ENCODE data around the gene TAF9. TPM values are rescaled to one million over a fixed set of nuclear protein-coding genes. Genes with fewer than 3 reads are reported as not detected.
"Not testable (repeated sequence)": the region's sequence is repeated elsewhere in the genome, so short reads cannot be mapped to it uniquely, and the experiment has no call there.

The TAF9 gene, protein sequence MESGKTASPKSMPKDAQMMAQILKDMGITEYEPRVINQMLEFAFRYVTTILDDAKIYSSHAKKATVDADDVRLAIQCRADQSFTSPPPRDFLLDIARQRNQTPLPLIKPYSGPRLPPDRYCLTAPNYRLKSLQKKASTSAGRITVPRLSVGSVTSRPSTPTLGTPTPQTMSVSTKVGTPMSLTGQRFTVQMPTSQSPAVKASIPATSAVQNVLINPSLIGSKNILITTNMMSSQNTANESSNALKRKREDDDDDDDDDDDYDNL
- total RNA-seq, result 10 to 100 TPM; 47.3 to 52.9 TPM

DNA sequence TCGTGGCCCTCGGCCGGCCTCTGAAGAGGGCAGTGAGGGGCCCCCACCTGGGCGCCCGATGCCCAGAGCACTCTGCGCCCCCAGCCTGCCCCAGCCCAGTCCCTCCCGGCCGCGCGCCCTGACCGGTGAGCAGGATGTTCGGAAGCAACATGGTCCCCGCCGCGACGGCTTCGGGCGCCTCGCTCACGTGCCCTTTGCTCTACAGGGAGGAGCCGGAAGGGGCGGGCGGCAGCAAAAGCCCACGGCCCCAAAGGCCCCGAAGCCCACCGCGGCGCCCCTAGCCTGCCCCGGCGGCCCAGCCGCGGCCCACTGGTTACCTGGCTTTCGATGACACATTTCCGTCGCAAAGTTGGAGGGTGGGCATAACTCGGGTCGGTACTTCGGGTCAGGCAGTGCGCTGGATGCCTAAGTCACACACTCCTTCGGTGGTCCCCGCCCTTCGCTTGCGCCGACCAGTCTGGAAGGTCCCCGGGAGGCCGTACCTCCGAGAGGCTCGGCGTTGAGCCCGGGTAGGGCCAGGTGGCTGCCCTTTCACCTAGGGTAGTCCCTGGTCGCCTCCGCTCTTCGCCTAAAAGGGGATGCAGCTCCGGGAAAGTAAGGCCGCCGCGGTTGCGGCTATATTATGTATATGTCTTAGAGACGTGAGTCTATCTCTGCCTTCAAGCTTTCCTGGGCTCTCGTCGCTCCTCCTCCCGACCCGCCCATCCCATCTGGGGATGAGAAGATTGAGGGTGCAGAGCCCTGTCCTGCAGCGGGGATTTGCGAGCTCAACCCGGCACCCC, at the start of gene TAF9, which contains the start of the genes AK6 and RAD17:
TAF9 (minus strand) TSS at position 181 of the 782 bp plus-strand sequence. CDS start 3,783 bp downstream, outside the sequence.
AK6 (minus strand) TSS at position 181 of the 782 bp plus-strand sequence; CDS start at position 151, 30 bp downstream.
RAD17 (plus strand) TSS at position 479 of the 782 bp plus-strand sequence. CDS start 2,391 bp downstream, outside the sequence.
- no peaks in the 10 kb centered on the region for H3K9me3 Mint-ChIP-seq
- H3K4me1 Mint-ChIP-seq, result peaks cover 31% of the 10 kb centered on the region
- no peaks in the 10 kb centered on the region for H3K27me3 Mint-ChIP-seq
- DNase-seq (peak; percentile 95), ATAC-seq (ENCODE audit: low read depth) (peak; percentile 96)
- H3K36me3 Mint-ChIP-seq, result peaks cover 13% of the 10 kb centered on the region
- H3K4me3 Mint-ChIP-seq, result peak within 1 kb of the TSS; percentile 93
- peak within 1 kb of the TSS; percentile 97 for H3K27ac Mint-ChIP-seq
- POLR2A ChIA-PET, result interaction anchor here (0.6 to 1.5 kb wide), 9 partner anchors 9 to 327 kb away, joined by 3 to 5 read pairs (median 4); partner anchors contain the start of genes CCDC125, CDK7, CENPH and SLC30A5

DNA sequence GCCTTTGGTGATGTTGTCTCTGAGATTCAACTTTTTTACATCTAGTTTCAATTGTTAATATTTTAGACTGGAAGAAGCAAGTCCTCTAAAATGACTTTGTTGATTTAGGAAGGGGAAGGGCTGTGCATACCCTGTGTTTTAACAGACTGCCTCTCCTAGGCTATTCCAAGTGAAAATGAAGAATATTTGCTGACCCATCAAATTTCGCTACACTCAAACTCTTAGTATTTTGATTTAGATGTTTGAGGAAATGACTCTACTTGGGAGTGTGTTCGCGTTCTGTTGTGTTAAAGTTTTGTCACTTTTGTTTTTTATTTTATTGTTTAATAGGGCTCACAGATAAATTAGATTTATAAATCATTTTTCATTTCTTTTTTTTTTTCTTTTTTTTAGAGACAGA, 49.2 kb upstream of the TAF9 start:
- POLR2A ChIA-PET, result no interaction called here
- H3K4me3 Mint-ChIP-seq, result no peak overlapping the region
- DNase-seq, result no peak
- H3K9me3 Mint-ChIP-seq, result no peaks in the 10 kb centered on the region
- H3K4me1 Mint-ChIP-seq, result peaks cover 4% of the 10 kb centered on the region
- peaks cover 9% of the 10 kb centered on the region for H3K36me3 Mint-ChIP-seq
- no peak for ATAC-seq (ENCODE audit: low read depth)
- no peak overlapping the region for H3K27ac Mint-ChIP-seq
- peaks cover 2% of the 10 kb centered on the region for H3K27me3 Mint-ChIP-seq

- Mint-ChIP-seq H3K27me3 (peaks cover 2% of the 10 kb centered on the region), H3K27ac (no peak overlapping the region), H3K4me3 (no peak overlapping the region), H3K36me3 (peaks cover 10% of the 10 kb centered on the region), H3K4me1 (peaks cover 4% of the 10 kb centered on the region), H3K9me3 (no peaks in the 10 kb centered on the region)
- POLR2A ChIA-PET, result no interaction called here
- ATAC-seq (ENCODE audit: low read depth) (no peak), DNase-seq (no peak)
Measured at GRCh38 chr5:69416699-69417098, 47.4 kb upstream of the TAF9 start.

GRCh38 chr5:69416180-69416579, 46.9 kb upstream of the TAF9 start:
- H3K27ac Mint-ChIP-seq, result no peak overlapping the region
- POLR2A ChIA-PET, result no interaction called here
- peaks cover 14% of the 10 kb centered on the region for H3K36me3 Mint-ChIP-seq
- H3K27me3 Mint-ChIP-seq, result peaks cover 2% of the 10 kb centered on the region
- DNase-seq, result no peak
- H3K4me1 Mint-ChIP-seq, result peaks cover 4% of the 10 kb centered on the region
- ATAC-seq (ENCODE audit: low read depth), result no peak
- no peak overlapping the region for H3K4me3 Mint-ChIP-seq
- H3K9me3 Mint-ChIP-seq, result no peaks in the 10 kb centered on the region

DNA sequence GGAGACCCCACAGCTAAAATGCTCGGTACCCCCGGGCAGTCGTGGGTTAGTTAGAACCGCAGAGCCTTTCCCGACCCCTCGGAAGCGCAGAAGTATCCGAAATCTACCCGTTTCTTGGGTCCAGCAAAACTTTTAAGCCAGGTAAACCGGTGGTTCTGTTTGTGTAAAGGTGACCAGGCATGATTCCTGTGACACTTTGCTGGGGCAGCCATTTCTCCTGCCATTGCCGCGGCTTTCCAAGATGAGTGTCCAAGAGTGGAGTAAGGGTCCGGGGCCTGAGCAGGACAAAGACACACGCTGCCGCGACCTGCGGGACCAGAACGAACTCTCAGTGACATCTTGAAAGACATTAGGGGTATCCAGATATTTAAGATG, 46.3 kb upstream of the TAF9 start:
- H3K36me3 Mint-ChIP-seq, result peaks cover 14% of the 10 kb centered on the region
- DNase-seq, result no peak
- H3K27ac Mint-ChIP-seq, result no peak overlapping the region
- peaks cover 2% of the 10 kb centered on the region for H3K27me3 Mint-ChIP-seq
- no peak for ATAC-seq (ENCODE audit: low read depth)
- peak overlapping the region; percentile 65 for H3K4me3 Mint-ChIP-seq
- peaks cover 4% of the 10 kb centered on the region for H3K4me1 Mint-ChIP-seq
- no peaks in the 10 kb centered on the region for H3K9me3 Mint-ChIP-seq
- POLR2A ChIA-PET, result no interaction called here

DNA sequence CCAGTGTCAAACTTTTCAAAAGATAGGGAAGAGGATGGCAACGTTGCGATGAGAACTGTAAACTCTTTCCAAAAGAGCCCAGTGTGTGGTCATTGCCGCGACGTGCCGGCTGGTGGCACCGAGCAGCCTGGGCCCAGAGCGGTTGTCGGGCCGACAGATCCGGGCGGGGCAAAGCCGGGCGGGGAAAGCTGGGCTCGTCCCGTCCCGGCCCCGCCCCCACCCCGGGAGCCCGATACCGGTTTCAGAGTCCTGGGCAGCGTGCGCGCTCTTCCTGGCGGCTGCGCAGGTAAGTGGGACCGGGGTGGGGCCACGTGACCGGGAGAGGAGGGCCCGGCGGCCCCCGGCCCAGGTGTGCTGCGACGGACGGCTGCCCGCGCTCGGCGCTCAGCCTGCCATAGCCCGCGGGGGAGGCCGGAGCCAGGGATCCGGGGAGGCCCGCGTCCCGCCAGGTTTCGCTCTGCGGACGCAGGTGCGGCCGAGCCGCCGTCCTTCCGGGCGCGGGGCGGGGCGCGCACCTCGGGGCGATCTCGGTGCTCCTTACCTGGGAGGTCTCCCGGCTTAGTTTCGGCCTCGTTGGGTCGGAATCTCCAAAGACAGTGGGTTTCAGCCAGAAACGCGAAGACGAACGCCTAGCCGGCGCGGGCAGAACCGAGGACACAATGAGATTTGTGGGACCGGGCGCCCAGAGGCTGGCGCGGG, 45.7 kb upstream of the TAF9 start, which contains the start of gene MARVELD2:
MARVELD2 (plus strand) TSS at position 232 of the 699 bp plus-strand sequence. CDS start 4,270 bp downstream, outside the sequence.
- Mint-ChIP-seq H3K4me3 (peak within 1 kb of the TSS; percentile 65), H3K27me3 (peaks cover 2% of the 10 kb centered on the region), H3K4me1 (peaks cover 4% of the 10 kb centered on the region), H3K9me3 (no peaks in the 10 kb centered on the region), H3K36me3 (peaks cover 16% of the 10 kb centered on the region), H3K27ac (peak within 1 kb of the TSS; percentile 25)
- peak; percentile 52 for DNase-seq
- POLR2A ChIA-PET, result no interaction called here
- peak; percentile 70 for ATAC-seq (ENCODE audit: low read depth)

GRCh38 chr5:69404659-69405330, 35.5 kb upstream of the TAF9 start:
- Mint-ChIP-seq H3K4me1 (no peaks in the 10 kb centered on the region), H3K9me3 (no peaks in the 10 kb centered on the region), H3K27me3 (no peaks in the 10 kb centered on the region), H3K4me3 (no peak overlapping the region), H3K27ac (no peak overlapping the region), H3K36me3 (peaks cover 37% of the 10 kb centered on the region)
- POLR2A ChIA-PET, result interaction anchor here (0.9 kb wide), 1 partner anchor 299 kb away, joined by 3 read pairs; no protein-coding TSS in a partner anchor
- DNase-seq (no peak), ATAC-seq (ENCODE audit: low read depth) (no peak)

- Mint-ChIP-seq H3K36me3 (peaks cover 9% of the 10 kb centered on the region), H3K4me1 (peaks cover 2% of the 10 kb centered on the region), H3K27me3 (no peaks in the 10 kb centered on the region), H3K27ac (no peak overlapping the region), H3K9me3 (no peaks in the 10 kb centered on the region), H3K4me3 (no peak overlapping the region)
- POLR2A ChIA-PET, result no interaction called here
- DNase-seq, result no peak
- ATAC-seq (ENCODE audit: low read depth), result no peak
Measured at GRCh38 chr5:69378376-69378775, 9.1 kb upstream of the TAF9 start.

- ATAC-seq (ENCODE audit: low read depth), result no peak
- DNase-seq, result no peak
- Mint-ChIP-seq H3K27me3 (no peaks in the 10 kb centered on the region), H3K4me1 (peaks cover 13% of the 10 kb centered on the region), H3K9me3 (no peaks in the 10 kb centered on the region), H3K4me3 (no peak overlapping the region), H3K36me3 (peaks cover 2% of the 10 kb centered on the region), H3K27ac (no peak overlapping the region)
- POLR2A ChIA-PET, result no interaction called here
Measured at GRCh38 chr5:69374911-69375446, 5.7 kb upstream of the TAF9 start.

DNA sequence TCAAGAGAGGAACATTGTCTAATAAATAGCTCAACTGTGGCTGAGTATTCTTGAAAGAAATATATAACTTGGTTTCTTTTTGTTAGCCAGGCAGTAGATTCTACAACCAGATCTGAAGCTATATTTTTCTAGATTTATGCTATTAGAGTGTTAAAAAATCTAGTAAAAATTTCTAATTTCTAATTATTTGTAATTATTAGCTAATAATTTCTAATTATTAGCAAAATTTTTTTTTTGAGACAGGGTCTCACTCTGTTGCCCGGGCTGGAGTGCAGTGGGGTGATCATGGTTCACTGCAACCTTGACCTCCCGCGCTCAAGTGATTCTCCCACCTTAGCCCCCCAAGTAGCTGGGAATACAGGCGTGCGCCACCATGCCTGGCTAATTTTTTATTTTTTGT, 3.1 kb upstream of the TAF9 start:
- POLR2A ChIA-PET, result interaction anchor here (1.3 kb wide), 1 partner anchor 279 kb away, joined by 3 read pairs; the partner anchor contains the start of gene SLC30A5
- H3K4me3 Mint-ChIP-seq, result no peak overlapping the region
- no peak overlapping the region for H3K27ac Mint-ChIP-seq

GRCh38 chr5:69370335-69370734, 1.0 kb upstream of the TAF9 start:
- not testable (repeated sequence) for ATAC-seq (ENCODE audit: low read depth); H3K9me3 Mint-ChIP-seq; H3K27me3 Mint-ChIP-seq
- H3K36me3 Mint-ChIP-seq, result peaks cover 11% of the 10 kb centered on the region
- H3K4me1 Mint-ChIP-seq, result peaks cover 31% of the 10 kb centered on the region
- peak; percentile 32 for DNase-seq
- peak overlapping the region; percentile 93 for H3K4me3 Mint-ChIP-seq
- POLR2A ChIA-PET, result interaction anchor here (0.6 to 1.5 kb wide), 8 partner anchors 10 to 327 kb away, joined by 3 to 5 read pairs (median 4); partner anchors contain the start of genes CCDC125, CDK7, CENPH and SLC30A5
- H3K27ac Mint-ChIP-seq, result peak overlapping the region; percentile 97

More for the DNA sequence above, 3.1 kb upstream of the TAF9 start:
- DNase-seq, result no peak
- Mint-ChIP-seq H3K27me3 (no peaks in the 10 kb centered on the region), H3K36me3 (peaks cover 2% of the 10 kb centered on the region), H3K4me1 (peaks cover 21% of the 10 kb centered on the region), H3K9me3 (no peaks in the 10 kb centered on the region)
- no peak for ATAC-seq (ENCODE audit: low read depth)
